ENCODE results near the gene LTF. TPM values are rescaled to one million over a fixed set of nuclear protein-coding genes. Genes with fewer than 3 reads are reported as not detected.

The LTF gene
- total and polyA plus RNA-seq, 9 of the 15 experiments (the other 6 are each of a cell fraction or from before 2014, with no cell fraction given): 0.07 TPM; not detected in 8

DNA sequence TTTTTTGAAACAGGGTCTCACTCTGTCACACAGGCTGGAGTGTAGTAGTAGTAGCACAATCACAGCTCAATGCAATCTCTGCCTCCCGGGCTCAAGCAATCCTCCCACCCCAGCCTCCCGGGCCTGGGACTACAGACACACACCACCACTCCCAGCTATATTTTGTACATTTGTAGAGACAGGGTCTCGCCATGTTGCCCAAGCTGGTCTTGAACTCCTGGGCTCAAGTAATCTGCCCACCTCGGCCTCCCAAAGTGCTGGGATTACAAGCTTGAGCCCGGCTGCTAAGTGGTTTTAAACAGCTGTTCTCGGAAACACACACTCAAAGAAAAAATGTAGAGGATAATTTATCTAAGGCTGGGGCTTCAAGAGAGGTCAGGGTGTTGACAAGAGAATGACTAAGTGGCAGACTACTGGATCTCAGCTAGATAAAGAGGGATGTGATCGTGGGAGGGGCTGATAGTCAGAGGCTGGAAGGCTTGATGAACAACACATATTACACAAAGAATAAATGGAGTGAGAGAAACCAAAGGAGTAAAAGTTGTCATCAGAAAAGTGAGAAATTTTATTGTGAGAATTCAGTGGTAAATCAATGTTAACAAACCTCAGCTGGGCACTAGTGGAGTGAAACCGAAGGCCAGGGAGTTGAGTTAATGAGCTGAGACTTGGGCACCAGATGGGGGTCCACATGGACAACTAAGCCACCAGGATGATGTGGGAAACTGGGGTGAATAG, 64.5 kb downstream of the LTF start (continued):
- TF ChIP-seq ZNF197 (CRISPR knock-in tag; IDR thresholded peaks at IDR 0.05; ENCODE audit: low read depth) (peak; percentile 78; the same call in 1 of the 2 replicates), ARHGAP35 (IDR thresholded peaks at IDR 0.05; ENCODE audit: partially characterized antibody) (no peak), ADNP (tag; IDR thresholded peaks at IDR 0.05) (peak; percentile 74), GTF2E2 (tag; IDR thresholded peaks at IDR 0.05) (no peak), GATAD2B (IDR thresholded peaks at IDR 0.05; ENCODE audit: borderline replicate concordance) (0 out of 2 replicates have a peak, but pooled peaks have one; percentile 33), SRSF7 (optimal IDR thresholded peaks at IDR 0.05; ENCODE audit: low read depth, low read length) (no peak), SIRT6 (IDR thresholded peaks at IDR 0.05; ENCODE audit: low read depth, low read length) (no peak), POLR3G (IDR thresholded peaks at IDR 0.05; ENCODE audit: extremely low read depth, insufficient read length, insufficient replicate concordance) (no peak), TARDBP (IDR thresholded peaks at IDR 0.05) (peak; percentile 69; the same call in 1 of the 2 replicates), BHLHE40 (IDR thresholded peaks at IDR 0.05; ENCODE audit: low read length) (peak; percentile 67), YY1 (IDR thresholded peaks at IDR 0.05; ENCODE audit: borderline replicate concordance in 1 of 3, control insufficient read depth in 1 of 3, extremely low read depth in 1 of 3, insufficient read depth in 3 of 3, insufficient read length in 1 of 3, insufficient replicate concordance in 2 of 3, low read depth in 1 of 3, low read length in 2 of 3) (no peak), KLF16 (IDR thresholded peaks at IDR 0.05) (peak; percentile 80), ELF2 (CRISPR knock-in tag; IDR thresholded peaks at IDR 0.05) (no peak), TCF7L2 (IDR thresholded peaks at IDR 0.05; ENCODE audit: low read depth, low read length) (no peak), RUNX1 (IDR thresholded peaks at IDR 0.05; ENCODE audit: low read depth) (no peak), CBFA2T2 (conservative IDR thresholded peaks at IDR 0.05) (peak; percentile 88), NFRKB (IDR thresholded peaks at IDR 0.05; ENCODE audit: low read depth) (no peak), RNF2 (IDR thresholded peaks at IDR 0.05) (peak; percentile 86), BRCA1 (IDR thresholded peaks at IDR 0.05) (no peak), BRCA1 (CRISPR knock-in tag; IDR thresholded peaks at IDR 0.05) (no peak), HMG20B (CRISPR knock-in tag; IDR thresholded peaks at IDR 0.05) (no peak), ZNF764 (CRISPR knock-in tag; IDR thresholded peaks at IDR 0.05; ENCODE audit: low read depth) (no peak)
- TF ChIP-seq, protein P1, sequence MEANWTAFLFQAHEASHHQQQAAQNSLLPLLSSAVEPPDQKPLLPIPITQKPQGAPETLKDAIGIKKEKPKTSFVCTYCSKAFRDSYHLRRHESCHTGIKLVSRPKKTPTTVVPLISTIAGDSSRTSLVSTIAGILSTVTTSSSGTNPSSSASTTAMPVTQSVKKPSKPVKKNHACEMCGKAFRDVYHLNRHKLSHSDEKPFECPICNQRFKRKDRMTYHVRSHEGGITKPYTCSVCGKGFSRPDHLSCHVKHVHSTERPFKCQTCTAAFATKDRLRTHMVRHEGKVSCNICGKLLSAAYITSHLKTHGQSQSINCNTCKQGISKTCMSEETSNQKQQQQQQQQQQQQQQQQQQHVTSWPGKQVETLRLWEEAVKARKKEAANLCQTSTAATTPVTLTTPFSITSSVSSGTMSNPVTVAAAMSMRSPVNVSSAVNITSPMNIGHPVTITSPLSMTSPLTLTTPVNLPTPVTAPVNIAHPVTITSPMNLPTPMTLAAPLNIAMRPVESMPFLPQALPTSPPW (CRISPR knock-in tag; IDR thresholded peaks at IDR 0.05): peak; percentile 87
- TF ChIP-seq, protein P2, sequence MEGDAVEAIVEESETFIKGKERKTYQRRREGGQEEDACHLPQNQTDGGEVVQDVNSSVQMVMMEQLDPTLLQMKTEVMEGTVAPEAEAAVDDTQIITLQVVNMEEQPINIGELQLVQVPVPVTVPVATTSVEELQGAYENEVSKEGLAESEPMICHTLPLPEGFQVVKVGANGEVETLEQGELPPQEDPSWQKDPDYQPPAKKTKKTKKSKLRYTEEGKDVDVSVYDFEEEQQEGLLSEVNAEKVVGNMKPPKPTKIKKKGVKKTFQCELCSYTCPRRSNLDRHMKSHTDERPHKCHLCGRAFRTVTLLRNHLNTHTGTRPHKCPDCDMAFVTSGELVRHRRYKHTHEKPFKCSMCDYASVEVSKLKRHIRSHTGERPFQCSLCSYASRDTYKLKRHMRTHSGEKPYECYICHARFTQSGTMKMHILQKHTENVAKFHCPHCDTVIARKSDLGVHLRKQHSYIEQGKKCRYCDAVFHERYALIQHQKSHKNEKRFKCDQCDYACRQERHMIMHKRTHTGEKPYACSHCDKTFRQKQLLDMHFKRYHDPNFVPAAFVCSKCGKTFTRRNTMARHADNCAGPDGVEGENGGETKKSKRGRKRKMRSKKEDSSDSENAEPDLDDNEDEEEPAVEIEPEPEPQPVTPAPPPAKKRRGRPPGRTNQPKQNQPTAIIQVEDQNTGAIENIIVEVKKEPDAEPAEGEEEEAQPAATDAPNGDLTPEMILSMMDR (IDR thresholded peaks at IDR 0.05 in 2 of 3, conservative IDR thresholded peaks at IDR 0.05 in 1 of 3; ENCODE audit: insufficient read depth in 2 of 3, low read depth in 1 of 3, low read length in 3 of 3): no peak
- TF ChIP-seq, protein P3, sequence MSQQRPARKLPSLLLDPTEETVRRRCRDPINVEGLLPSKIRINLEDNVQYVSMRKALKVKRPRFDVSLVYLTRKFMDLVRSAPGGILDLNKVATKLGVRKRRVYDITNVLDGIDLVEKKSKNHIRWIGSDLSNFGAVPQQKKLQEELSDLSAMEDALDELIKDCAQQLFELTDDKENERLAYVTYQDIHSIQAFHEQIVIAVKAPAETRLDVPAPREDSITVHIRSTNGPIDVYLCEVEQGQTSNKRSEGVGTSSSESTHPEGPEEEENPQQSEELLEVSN (IDR thresholded peaks at IDR 0.05; ENCODE audit: borderline replicate concordance in 1 of 2, extremely low read depth in 1 of 2, insufficient read depth in 1 of 2, insufficient read length in 1 of 2, low read depth in 1 of 2, low read length in 1 of 2, poor library complexity in 1 of 2, severe bottlenecking in 1 of 2): no peak

Data from K562 (cell line).